ENCODE data around the gene PMF1.

GRCh38 chr1:156242738-156243137, 29.9 kb downstream of the PMF1 start:
- no peak for TF ChIP-seq CTCF (IDR thresholded peaks at IDR 0.05)
- TF ChIP-seq POLR2AphosphoS5 (IDR thresholded peaks at IDR 0.05) = no peak
- no peak for TF ChIP-seq POLR2A (IDR thresholded peaks at IDR 0.05)

All from prostate gland (tissue), 2 donors.